B cell (primary cell): ENCODE measurements around the gene GGTLC3. TPM values are rescaled to one million over a fixed set of nuclear protein-coding genes. Genes with fewer than 3 reads are reported as not detected.
"Not testable (repeated sequence)": the region's sequence is repeated elsewhere in the genome, so short reads cannot be mapped to it uniquely, and the experiment has no call there.

Source experiments
- ATAC-seq: fragments of 200-7000 bp; cut with Tn5 transposase; one replicate; pipeline ENCODE4 v1.10.0; 2021; ENCODE audit warnings: low read depth, mild to moderate bottlenecking, moderate number of reproducible peaks, moderate library complexity
- CTCF ChIA-PET: fragments of 350-600 bp; sonication (Branson Sonifier 250); formaldehyde crosslinking; loops from one replicate; lab custom pipeline; 2021; ENCODE audit warnings: antibody characterized with exemption, inconsistent platforms; lab: Charles Lee
- POLR2A ChIA-PET: fragments of 350-600 bp; sonication (Branson Sonifier 250); formaldehyde crosslinking; loops from one replicate; lab custom pipeline; 2021; ENCODE audit warnings: antibody characterized with exemption; lab: Charles Lee
- DNase-seq: peaks from one replicate; pipeline ENCODE4 v3.0.0; 2013
- H2AFZ ChIP-seq: 2 replicates; pipeline ENCODE4 v1.6.1; 2012; ENCODE audit warnings: mild to moderate bottlenecking, low read depth, low read length; ENCODE audit not compliant: insufficient read depth, poor library complexity, severe bottlenecking
- H3K27ac ChIP-seq, 2 donors: 1 replicate in 1 of 2; 2 replicates in 1 of 2; pipeline ENCODE4 v1.5.1; 2012 to 2013; ENCODE audit warnings: low read length in 2 of 2, mild to moderate bottlenecking in 2 of 2, moderate library complexity in 1 of 2
- H3K27me3 ChIP-seq, 4 experiments: fragments of 200-600 bp in 1 of 4; sonication (generic) in 1 of 4; replicated peaks in 1 of 4; 1 replicate in 2 of 4; 2 replicates in 2 of 4; pipeline versions ENCODE4 v1.6.1 to v1.7.0; 2013 to 2016; ENCODE audit warnings: low read length in 3 of 4, mild to moderate bottlenecking in 2 of 4, mixed read lengths in 1 of 4, moderate library complexity in 1 of 4; ENCODE audit not compliant: insufficient read depth in 4 of 4, control insufficient read depth in 3 of 4; ENCODE audit errors: control extremely low read depth in 1 of 4
- H3K36me3 ChIP-seq, 2 experiments: replicated peaks in 1 of 2; 1 replicate in 1 of 2; 2 replicates in 1 of 2; pipeline versions ENCODE4 v1.6.1 to v1.7.1; 2013; ENCODE audit warnings: low read length in 1 of 2; ENCODE audit not compliant: insufficient read depth in 2 of 2, control insufficient read depth in 1 of 2; ENCODE audit errors: control extremely low read depth in 1 of 2, extremely low read depth in 1 of 2
- H3K4me1 ChIP-seq, 2 donors: fragments of 200-600 bp in 1 of 2; sonication (generic) in 1 of 2; 1 replicate in 1 of 2; 2 replicates in 1 of 2; pipeline versions ENCODE4 v1.5.1 to v1.6.1; 2013 to 2017; ENCODE audit warnings: low read length in 2 of 2; ENCODE audit not compliant: control insufficient read depth in 2 of 2, insufficient read depth in 2 of 2
- H3K4me2 ChIP-seq: replicated peaks from 2 replicates; pipeline ENCODE3; 2012; ENCODE audit warnings: mild to moderate bottlenecking, low read depth, low read length; ENCODE audit not compliant: poor library complexity, severe bottlenecking
- H3K4me3 ChIP-seq, 5 experiments: fragments of 200-600 bp in 1 of 5; sonication (generic) in 1 of 5; 1 replicate in 3 of 5; 2 replicates in 2 of 5; pipeline versions ENCODE4 v1.5.1 to v1.7.0; 2011 to 2016; ENCODE audit warnings: low read length in 4 of 5, mild to moderate bottlenecking in 4 of 5, low read depth in 2 of 5, control low read depth in 1 of 5, moderate library complexity in 1 of 5; ENCODE audit not compliant: insufficient read depth in 1 of 5; ENCODE audit errors: control extremely low read depth in 1 of 5, extremely low read depth in 1 of 5
- H3K79me2 ChIP-seq: fragments of 200-600 bp; sonication (generic); one replicate; pipeline ENCODE4 v1.6.0; 2016; ENCODE audit warnings: low read length; ENCODE audit not compliant: control insufficient read depth, insufficient read depth
- H3K9ac ChIP-seq: fragments of 200-600 bp; sonication (generic); 2 replicates; pipeline ENCODE4 v1.6.1; 2017; ENCODE audit warnings: mild to moderate bottlenecking, low read length, moderate library complexity
- H3K9me3 ChIP-seq, 3 donors: one replicate each; pipeline versions ENCODE4 v1.6.1 to v1.7.1; 2013; ENCODE audit warnings: low read length in 2 of 3; ENCODE audit not compliant: control insufficient read depth in 2 of 3, insufficient read depth in 1 of 3; ENCODE audit errors: control extremely low read depth in 1 of 3
- H4K20me1 ChIP-seq: 2 replicates; pipeline ENCODE4 v1.6.0; 2012; ENCODE audit warnings: mild to moderate bottlenecking, low read length; ENCODE audit not compliant: insufficient read depth, control insufficient read depth, poor library complexity, severe bottlenecking
- H3K27ac Mint-ChIP-seq: one replicate; pipeline ENCODE4 v1.8.0; 2021; ENCODE audit warnings: mixed read lengths
- H3K27me3 Mint-ChIP-seq: one replicate; pipeline ENCODE4 v1.8.0; 2021; ENCODE audit warnings: mixed read lengths
- H3K4me1 Mint-ChIP-seq: one replicate; pipeline ENCODE4 v1.8.0; 2021; ENCODE audit warnings: mixed read lengths
- H3K4me3 Mint-ChIP-seq: one replicate; pipeline ENCODE4 v1.8.0; 2021; ENCODE audit warnings: mixed read lengths
- H3K9me3 Mint-ChIP-seq: one replicate; pipeline ENCODE4 v1.8.0; 2022; ENCODE audit warnings: mixed read lengths; ENCODE audit not compliant: insufficient read depth
- WGBS: methylation state at CpG from one replicate; pipeline ENCODE4 v1.1.5; 2013; ENCODE audit warnings: missing lambda C conversion rate; ENCODE audit not compliant: insufficient coverage; 5-methylcytosine and 5-hydroxymethylcytosine counted together
- intact Hi-C: fragments of 100-400 bp; cut with micrococcal nuclease; formaldehyde crosslinking; loops from one replicate; pipeline ENCODE4 v1.10.0; 2022
- polyA plus RNA-seq: library from polyadenylated mRNA; depleted of rRNA; stranded (reverse); fragments of >200 nt; gene quantifications from 2 replicates; pipeline ENCODE4 v1.2.3, GENCODE V29; 2012
- total RNA-seq, 2 donors: library from RNA; stranded (reverse); fragments of 120-200 nt in 1 of 2; gene quantifications; 1 replicate in 1 of 2; 2 replicates in 1 of 2; pipeline versions ENCODE4 v1.2.3 to v1.2.4, GENCODE V29; 2013 to 2022

Gene GGTLC3
- total and polyA plus RNA-seq, 2 donors (not counting 1 experiment from before 2014, with no cell fraction given) = not detected

DNA sequence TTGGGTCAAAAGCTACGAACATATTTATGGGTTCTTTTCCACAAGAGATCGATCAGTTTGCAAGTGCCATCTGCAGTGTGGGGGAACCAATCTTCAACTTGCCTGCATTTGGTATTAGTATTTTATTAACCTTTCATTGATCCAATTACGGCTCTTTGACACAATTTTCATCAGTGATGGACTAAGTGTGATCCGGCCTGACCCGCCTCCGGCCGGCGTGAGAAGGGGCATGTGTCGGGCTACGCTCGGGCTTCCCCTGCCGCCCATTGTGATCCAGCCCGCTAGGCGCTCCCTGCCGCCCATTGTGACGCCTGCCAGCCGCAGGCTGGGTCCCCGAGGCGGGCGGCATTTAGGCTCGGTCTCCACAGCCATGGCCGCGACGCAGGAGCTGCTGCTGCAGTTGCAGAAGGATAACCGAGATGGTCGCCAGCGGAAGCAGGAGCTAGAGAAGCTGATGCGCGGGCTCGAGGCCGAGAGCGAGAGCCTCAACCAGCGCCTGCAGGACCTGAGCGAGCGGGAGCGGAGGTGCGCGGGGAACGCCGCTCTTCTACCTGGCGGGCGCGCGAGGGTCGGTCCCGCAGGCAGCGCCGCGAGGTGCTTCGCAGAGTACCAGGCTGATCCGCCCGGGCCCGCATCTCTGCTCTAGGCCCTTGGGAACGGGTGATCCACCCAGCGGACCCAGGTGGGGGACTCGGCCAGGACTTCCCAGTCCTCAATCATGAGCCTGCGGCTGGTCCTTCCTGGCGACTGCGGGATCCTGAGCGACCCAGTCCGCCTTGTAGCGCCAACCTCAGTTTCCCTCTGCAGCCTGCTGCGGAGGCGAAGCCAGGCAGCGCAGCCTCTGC, 10.0 kb upstream of the GGTLC3 start, which contains the start of gene TMEM191B:
TMEM191B (plus strand) TSS at position 51 of the 845 bp plus-strand sequence; CDS start at position 230, 179 bp downstream.
- CTCF ChIA-PET, H3K27me3 ChIP-seq, H3K36me3 ChIP-seq, H3K9me3 Mint-ChIP-seq, H3K9ac ChIP-seq, H3K27me3 Mint-ChIP-seq, H3K27ac ChIP-seq, H3K4me1 Mint-ChIP-seq, H4K20me1 ChIP-seq, H2AFZ ChIP-seq, H3K4me1 ChIP-seq, H3K79me2 ChIP-seq, DNase-seq, POLR2A ChIA-PET, intact Hi-C loops, H3K4me2 ChIP-seq, H3K9me3 ChIP-seq: not testable (repeated sequence)
- peak; percentile 2 for ATAC-seq
- peak within 1 kb of the TSS in 1 of 5 experiments; percentile 22 for H3K4me3 ChIP-seq
- no CpG with 5 or more reads among the region's 65 CpGs for WGBS
- H3K27ac Mint-ChIP-seq = peak within 1 kb of the TSS; percentile 93
- H3K4me3 Mint-ChIP-seq = peak within 1 kb of the TSS; percentile 83

DNA sequence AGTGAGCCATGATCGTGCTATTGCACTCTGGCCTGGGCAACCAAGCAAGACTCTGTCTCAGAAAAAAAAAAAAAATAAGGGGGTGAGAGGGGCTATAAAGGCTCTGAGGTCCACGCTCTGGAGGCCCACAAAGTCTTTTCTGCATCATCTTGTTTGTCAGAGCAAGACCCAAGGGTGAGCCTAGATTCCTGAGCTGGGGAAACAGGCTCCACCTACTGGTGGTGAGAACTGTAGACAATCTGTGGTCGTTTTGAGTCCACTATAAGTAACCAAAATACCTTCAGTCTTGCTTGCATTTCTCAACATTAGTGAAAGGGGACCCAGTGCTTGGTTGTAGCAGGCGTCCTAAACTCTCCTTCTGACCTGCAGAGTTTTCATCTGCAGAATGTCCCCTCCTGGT, 5.4 kb upstream of the GGTLC3 start:
- H3K27ac Mint-ChIP-seq, CTCF ChIA-PET, H3K4me3 Mint-ChIP-seq, intact Hi-C loops, H3K79me2 ChIP-seq, H3K4me1 ChIP-seq, POLR2A ChIA-PET, H3K4me3 ChIP-seq, H3K36me3 ChIP-seq, H3K27ac ChIP-seq, H4K20me1 ChIP-seq, ATAC-seq, H3K9me3 Mint-ChIP-seq, H2AFZ ChIP-seq, H3K4me1 Mint-ChIP-seq, H3K27me3 Mint-ChIP-seq, DNase-seq, H3K9ac ChIP-seq, H3K4me2 ChIP-seq, H3K27me3 ChIP-seq, H3K9me3 ChIP-seq: not testable (repeated sequence)
- no CpG with 5 or more reads among the region's 4 CpGs for WGBS

DNA sequence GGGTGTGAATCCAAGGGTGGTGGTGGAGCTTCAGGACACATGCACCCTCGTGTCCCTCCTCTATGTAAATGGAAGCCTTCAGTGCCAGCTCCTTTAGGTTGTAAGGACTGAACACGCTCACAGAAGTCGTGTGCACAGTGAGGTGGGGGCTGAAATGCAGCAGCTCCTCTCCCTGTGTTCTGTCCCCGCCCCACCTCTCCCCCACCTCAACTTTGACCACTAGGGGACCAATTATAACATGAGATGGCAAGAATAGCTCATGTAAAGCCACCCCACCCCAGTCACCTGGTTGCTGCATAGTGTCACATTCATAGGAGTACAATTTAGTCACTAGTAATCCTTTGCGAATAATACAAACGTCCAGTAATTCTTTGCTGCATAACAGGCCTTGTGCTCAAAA, 4.8 kb upstream of the GGTLC3 start:
- H3K9me3 ChIP-seq, H3K79me2 ChIP-seq, H3K27me3 Mint-ChIP-seq, H3K4me1 ChIP-seq, intact Hi-C loops, DNase-seq, CTCF ChIA-PET, H3K27ac ChIP-seq, H3K4me3 ChIP-seq, H3K4me3 Mint-ChIP-seq, H3K36me3 ChIP-seq, H4K20me1 ChIP-seq, H3K27me3 ChIP-seq, H3K4me1 Mint-ChIP-seq, POLR2A ChIA-PET, H3K4me2 ChIP-seq, H2AFZ ChIP-seq, H3K9me3 Mint-ChIP-seq, H3K27ac Mint-ChIP-seq, ATAC-seq, H3K9ac ChIP-seq: not testable (repeated sequence)
- no CpG with 5 or more reads among the region's 6 CpGs for WGBS

DNA sequence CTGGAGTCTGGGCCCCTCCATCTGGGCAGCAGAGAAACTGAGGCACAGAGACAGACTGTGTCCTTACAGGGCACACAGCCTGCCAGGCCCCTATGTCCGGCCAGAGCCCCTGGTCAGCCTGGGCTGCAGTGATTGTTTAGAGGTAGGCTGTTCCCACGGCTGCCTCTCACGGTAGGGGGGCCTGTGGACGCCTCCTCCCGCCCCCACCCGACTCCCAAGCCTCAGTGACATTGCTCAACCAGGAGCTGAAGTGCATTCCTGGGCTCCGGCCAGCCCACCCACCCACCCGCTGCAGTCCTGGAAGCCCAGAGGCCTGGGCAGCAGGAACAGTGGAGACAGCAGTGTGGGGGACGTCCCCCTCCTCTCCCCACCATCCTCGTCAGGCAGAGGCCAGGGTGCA, 4.5 kb downstream of the GGTLC3 start:
- H3K27ac ChIP-seq, H3K9ac ChIP-seq, H2AFZ ChIP-seq, ATAC-seq, H3K27me3 Mint-ChIP-seq, CTCF ChIA-PET, H3K4me2 ChIP-seq, H3K4me3 Mint-ChIP-seq, intact Hi-C loops, H4K20me1 ChIP-seq, H3K4me3 ChIP-seq, H3K4me1 ChIP-seq, POLR2A ChIA-PET, H3K36me3 ChIP-seq, H3K9me3 Mint-ChIP-seq, H3K27me3 ChIP-seq, H3K9me3 ChIP-seq, H3K79me2 ChIP-seq, H3K27ac Mint-ChIP-seq, DNase-seq, H3K4me1 Mint-ChIP-seq: not testable (repeated sequence)
- no CpG with 5 or more reads among the region's 10 CpGs for WGBS
